HG03521 (cell line): Measurements from ENCODE around the gene TXNDC12.

ENCODE experiments used
- ATAC-seq: cut with Tn5 transposase; IDR thresholded peaks from one replicate; pipeline ENCODE4 v1.9.1; 2021; ENCODE audit warnings: mild to moderate bottlenecking, moderate library complexity; ENCODE audit not compliant: unreplicated experiment

TXNDC12 gene

DNA sequence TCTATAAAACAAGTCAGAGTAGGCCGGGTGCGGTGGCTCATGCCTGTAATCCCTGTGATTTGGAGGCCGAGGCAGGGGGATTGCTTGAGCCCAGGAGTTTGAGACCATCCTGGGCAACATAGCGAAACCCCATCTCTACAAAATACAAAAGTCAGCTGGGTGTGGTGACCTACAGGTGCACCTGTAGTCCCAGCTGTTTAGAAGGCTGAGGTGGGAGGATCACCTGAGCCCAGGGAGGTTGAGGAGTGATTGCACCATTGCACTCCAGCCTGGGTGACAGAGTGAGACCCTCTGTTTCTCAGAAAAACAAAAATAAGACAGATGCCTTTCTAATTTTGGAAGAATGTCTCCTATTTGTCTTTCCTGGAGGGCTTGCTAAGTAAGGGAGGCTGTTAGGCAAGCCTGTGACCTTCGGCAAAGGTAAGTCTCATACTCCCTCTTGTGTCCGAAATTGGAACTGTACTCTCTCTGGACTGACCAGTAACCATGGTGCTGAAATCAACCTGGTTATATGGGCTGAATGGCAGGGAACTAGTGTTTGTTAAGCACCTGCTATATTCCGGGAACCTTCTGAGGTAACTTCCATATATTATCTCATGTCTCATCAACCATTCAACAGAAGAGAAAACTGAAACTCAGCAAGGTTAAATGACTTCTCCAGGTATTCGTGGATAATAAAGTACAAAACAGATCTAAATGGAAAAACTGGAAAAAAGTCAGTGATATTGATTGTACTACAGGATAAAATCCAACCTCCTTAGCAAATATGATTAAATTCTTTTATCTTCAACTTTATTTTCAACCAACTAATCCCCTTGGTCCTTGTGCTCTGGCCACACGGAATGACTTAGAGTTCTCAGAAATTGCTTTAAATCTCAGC, 52.7 kb downstream of the TXNDC12 start:
- peak; percentile 80 for ATAC-seq

DNA sequence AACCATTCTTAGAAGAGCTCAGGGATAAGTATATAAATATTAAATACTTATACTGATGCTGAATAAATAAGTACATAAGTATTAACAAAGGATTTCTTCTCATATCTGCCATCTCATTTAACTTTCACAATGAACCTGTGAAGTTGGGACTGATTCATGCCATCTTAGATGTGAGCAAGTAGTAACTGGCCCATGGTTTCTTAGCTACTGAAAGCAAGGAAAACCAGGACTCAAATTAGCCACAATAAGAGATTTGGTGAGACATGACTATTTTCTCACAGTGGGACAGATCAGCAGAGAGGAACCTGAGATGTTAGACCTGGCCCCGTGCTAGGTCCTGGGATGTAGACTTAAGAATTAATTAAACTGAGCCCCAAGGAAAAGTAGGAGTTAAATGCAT, 56.3 kb downstream of the TXNDC12 start:
- no peak for ATAC-seq

DNA sequence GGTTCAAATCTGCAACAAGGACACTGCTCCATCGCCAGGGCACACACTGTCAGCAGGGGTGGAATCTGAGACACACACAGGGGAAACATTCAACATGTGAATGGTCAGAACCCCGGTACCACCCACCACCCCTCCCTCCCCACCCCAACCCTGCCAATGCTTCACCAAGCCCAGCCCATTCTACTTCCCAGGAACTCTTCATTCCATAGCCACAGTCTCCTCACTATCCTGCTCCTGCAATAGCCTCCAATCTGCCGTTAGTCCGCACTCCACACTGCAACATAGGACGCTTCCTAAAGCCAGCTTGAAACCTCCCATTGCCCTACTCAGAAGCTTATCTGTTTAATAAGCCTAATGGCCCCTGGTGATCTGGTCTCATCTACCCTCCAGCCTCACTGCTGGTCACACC, 57.0 kb downstream of the TXNDC12 start:
- no peak for ATAC-seq

DNA sequence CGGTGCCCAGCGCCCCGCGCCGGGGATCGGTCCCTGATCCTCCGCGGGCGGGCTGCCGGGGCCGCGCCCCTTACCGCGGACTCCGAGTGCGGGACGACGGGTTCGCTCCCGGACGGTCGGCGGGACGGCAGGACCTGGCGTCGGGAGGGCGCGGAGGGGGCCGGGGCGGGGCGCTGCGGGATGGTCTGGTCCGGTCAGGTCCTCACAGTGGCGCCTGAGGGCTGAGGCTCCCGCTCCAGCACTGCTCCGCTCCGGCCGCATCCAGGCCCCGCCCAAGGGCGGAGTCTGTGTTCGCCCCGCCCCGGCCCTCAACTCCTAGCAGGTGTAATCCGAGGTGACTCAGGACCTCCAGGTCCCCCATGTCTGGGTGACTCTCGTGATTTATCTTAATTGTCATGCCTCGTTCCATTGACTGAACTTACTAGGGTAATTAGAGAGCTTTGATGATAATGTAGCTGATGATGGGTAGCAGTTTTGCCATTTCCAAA, 64.5 kb downstream of the TXNDC12 start, which contains the start of gene RAB3B:
Gene RAB3B (minus strand): TSS at position 223 of the 488 bp plus-strand sequence. CDS start 13,583 bp downstream, outside the sequence.
- ATAC-seq = no peak

DNA sequence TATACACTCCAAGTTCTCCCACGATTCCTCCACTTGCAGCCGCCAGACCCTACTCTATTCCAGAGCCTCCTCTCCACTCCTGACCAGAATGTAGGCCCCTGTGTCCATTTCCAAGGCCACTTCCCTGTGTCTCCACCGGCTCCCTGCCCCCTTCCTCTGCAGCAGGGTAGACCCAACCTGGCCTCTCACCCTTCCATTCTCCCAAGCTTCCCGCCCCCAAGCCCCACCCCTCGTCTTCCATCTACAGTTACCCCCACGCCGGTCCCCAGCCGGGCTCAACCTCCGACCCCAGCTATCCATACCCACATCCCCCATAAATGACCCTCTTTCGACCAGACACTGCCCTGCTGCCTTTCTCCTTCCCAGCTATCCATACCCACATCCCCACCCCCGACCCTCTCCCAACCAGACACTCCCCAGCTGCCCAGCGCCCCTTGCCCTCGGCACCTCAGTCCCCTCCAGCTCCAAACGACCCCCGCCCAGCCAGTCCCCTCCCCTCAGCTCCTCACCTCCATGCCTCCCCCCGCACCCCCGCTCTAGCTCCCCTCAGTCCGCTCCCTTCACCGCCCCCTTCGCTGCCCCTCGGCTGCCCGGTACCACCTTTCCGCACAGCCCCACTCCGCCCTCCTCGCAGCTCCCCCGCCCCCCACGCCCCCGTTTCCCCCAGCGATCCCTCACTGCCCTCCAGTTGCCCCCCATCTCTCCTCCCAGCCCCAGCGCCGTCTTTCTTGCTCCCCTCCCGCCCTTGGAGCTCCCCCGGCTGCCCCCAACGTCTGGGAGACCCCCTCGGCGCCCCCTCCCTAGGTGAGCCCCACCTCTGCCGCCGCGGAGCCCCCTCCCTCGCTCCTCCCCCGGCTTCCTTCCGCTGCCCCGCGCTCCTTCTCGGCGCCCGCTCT, 65.2 kb downstream of the TXNDC12 start:
- no peak for ATAC-seq

DNA sequence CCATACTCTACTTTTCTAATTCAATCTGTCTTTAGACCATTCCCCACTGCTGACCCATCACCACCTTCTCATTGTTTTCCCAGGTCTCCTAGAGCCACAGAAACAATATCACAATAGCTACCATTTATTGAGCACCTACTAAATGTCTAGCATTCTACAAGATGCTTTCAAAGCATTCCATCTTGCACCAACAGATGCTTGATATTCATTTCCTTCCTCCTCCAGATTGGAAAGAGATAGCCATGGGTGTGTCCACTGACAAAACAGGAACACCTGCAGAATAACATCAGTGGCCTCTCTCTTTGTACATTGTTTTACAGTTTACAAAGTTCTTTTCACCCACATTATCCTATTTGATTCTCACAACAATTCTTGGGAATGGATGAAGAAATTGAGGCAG, 66.7 kb downstream of the TXNDC12 start:
- no peak for ATAC-seq

DNA sequence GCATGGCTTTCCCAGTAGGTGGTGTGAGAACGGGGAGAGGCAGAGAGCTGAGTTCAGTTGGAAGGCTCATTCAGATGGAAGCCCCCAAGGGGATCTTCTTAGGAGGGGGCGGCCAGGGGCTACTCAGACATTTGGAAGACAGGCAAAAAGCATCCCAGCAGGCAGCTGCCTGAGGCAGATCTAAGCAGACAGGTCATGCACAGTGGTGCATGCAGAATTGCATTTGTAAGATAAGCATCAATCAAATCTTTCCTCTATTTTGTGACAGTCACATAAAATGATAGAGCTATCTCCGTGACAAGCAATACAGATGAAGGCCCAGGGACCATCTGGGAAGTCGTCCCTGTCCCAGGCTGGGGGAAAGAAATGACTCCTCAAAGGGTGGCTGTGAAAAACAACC, 68.3 kb downstream of the TXNDC12 start:
- ATAC-seq = no peak

DNA sequence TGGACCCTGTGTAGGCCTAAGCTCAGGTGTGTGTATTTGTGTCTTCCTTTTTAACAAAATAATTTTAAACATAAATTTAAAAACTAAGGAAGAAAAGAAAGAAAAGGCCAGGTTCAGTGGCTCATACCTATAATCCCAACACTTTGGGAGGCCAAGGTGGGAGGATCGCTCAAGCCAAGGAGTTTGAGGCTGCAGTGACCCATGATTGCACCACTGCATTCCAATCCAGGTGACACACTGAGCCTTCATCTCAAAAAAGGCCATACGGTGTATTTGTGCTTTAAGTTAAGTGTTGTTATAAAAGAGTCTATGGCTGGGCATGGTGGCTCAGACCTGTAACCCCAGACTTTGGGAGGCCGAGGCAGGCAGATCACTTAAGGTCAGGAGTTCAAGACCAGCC, 72.8 kb downstream of the TXNDC12 start:
- ATAC-seq = no peak

DNA sequence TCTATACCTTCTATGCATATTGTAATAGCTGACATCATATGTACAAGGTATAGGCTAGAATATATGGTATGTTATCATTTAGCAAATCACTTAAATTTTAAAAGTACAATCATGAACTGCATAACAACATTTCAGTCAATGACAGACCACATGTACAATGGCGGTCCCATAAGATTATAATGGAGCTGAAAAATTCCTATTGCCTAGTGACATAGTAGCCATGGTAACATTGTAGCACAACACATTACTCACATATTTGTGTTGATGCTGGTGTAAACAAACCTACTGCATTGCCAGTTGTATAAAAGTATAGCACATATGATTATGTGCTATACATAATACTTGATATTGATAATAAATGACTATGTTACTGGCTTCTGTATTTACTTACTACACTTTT, 73.4 kb downstream of the TXNDC12 start:
- no peak for ATAC-seq

DNA sequence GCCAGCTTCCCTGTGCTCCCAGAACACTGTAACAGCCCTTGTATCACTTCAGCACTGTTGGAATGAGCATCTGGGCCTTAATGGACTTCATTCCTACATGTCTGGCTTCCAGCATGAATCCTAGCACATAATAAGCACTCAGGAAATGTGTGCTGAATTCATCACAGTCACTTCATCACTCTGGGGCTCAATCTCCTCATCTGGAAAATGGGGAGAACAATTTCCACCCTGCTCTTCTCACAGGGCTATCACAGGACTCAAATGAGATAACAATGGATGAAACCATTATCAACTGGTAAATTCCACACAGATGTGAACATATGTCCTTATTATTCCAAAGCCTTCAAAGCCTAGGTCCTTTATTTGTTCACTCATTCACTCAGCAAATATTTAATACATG, 76.9 kb downstream of the TXNDC12 start:
- ATAC-seq = no peak

DNA sequence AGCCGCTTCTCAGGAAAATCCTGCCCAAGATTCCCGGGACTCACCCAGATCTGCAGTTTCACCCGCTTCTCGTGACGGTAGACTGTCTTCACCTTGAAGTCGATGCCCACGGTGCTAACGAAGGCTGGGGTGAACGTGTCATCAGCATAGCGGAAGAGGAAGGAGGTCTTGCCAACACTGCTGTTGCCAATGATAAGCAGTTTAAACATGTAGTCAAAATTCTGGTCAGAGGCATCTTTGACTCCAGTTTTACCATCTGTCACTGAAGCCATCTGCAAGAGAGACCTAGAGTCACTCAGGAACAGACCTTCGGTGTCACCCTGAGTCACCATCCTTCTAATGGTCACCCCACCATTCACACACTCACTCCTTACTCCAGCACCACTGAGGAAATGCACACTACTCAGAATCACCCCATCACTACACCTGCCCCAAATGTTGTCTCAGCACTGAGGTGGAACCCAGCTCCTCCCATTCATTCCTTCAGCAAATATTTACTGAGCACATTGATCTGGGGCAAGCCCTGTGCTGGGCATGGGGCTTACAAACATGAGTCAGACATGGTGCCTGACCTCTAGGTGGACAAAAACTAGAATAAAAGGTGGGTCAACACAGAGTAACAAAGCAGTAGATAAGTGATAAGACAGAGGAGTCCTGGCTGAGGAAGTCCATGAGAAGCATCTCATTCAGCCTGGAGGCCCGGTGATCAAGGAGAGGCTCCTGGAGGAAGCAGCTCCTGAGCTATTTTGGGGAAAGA, 78.0 kb downstream of the TXNDC12 start:
- no peak for ATAC-seq

DNA sequence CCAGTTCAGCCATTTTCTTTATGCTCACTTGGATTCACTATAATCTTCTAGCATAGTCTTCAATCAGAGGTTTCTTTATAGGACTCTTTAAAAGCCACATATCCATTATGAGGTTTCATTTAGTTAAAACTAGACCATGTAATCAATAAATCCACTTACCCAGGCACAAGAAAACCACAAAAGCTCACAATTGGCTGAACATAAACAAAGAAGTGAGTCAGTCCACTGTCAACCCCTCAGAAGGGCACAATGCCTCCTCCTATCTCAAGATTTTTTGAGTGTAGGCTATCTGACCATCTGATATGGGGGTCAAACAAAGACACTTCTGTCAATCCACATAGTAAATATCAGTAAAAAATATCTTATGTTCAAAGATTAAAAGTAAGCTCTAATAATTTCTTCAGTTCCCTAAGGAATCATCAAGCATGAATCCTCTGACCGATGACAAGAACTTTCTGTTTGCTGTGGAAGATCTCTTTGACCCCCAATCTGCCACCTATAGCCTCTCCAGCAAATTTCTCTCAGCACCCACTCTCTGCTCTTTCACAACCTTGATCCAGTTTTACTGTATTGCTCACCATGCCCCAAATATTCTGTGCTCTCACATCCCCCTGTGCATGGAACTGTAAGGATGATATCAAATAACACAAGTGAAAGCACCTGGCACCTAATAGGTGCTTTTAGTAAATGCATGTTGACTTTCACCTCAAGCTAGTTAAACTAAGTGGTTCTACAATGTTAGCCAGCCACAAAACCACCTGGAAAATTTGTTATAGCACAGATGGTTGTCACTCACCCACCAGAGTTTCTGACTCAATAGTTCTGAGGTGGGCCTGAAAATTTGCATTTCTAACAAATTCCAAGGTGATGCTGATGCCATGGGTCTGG, 81.2 kb downstream of the TXNDC12 start:
- no peak for ATAC-seq
